K562 (cell line): ENCODE measurements around the gene GALNT18. TPM values are rescaled to one million over a fixed set of nuclear protein-coding genes. Genes with fewer than 3 reads are reported as not detected.

Experiments used
- ATAC-seq: fragments of 200-7000 bp; cut with Tn5 transposase; 3 replicates; pipeline ENCODE4 v1.9.1; 2020; ENCODE audit warnings: moderate library complexity
- BruUV-seq: library from RNA; stranded (reverse); fragments of 400-500 nt; replicated peaks from 2 replicates; lab custom pipeline; 2021; lab: Mats Ljungman, UMichigan
- CTCF ChIA-PET: fragments of 300-600 bp; formaldehyde crosslinking; extraction: SDS; loops from one replicate; lab custom pipeline; 2021; ENCODE audit warnings: low intra/inter-chr PET ratio; lab: Yijun Ruan, JAX
- POLR2A ChIA-PET: fragments of 300-600, 350-650 bp; sonication (Branson Sonifier 250); formaldehyde crosslinking; extraction: SDS; loops from one replicate; lab custom pipeline; 2021; ENCODE audit warnings: antibody characterized with exemption, inconsistent platforms; lab: Yijun Ruan, JAX
- DNase-seq, 4 experiments: peaks; one replicate each; pipeline versions ENCODE4 v3.0.0 to v3.0.0-alpha.2; 2011 to 2018; ENCODE audit warnings: low spot score in 3 of 4, mixed read lengths in 3 of 4; ENCODE audit errors: extremely low read depth in 1 of 4
- FAIRE-seq: peaks from 2 replicates; lab custom pipeline; 2011; peaks lifted over from hg19 to GRCh38; lab: Jason Lieb, UNC
- H2AFZ ChIP-seq: 2 replicates; pipeline ENCODE4 v1.6.0; 2011; ENCODE audit warnings: low read depth, low read length, control low read depth, inconsistent platforms
- H3K27ac ChIP-seq: fragments of 200-600 bp; 3 replicates; pipeline ENCODE4 v1.8.0; 2011; ENCODE audit warnings: low read depth, mild to moderate bottlenecking, control low read depth, inconsistent platforms, low read length, moderate library complexity, mixed read lengths; ENCODE audit errors: extremely low read depth
- H3K27me3 ChIP-seq, 2 experiments: fragments of 300-600 bp in 1 of 2; 2 replicates in 1 of 2; 3 replicates in 1 of 2; pipeline versions ENCODE4 v1.6.0 to v1.8.0; 2011; ENCODE audit warnings: inconsistent platforms in 2 of 2, low read length in 2 of 2, mild to moderate bottlenecking in 1 of 2, mixed read lengths in 1 of 2, moderate library complexity in 1 of 2; ENCODE audit not compliant: control insufficient read depth in 2 of 2, insufficient read depth in 2 of 2
- H3K36me3 ChIP-seq: fragments of 300-600 bp; 3 replicates; pipeline ENCODE4 v1.8.0; 2011; ENCODE audit warnings: mild to moderate bottlenecking, low read length, inconsistent platforms; ENCODE audit not compliant: control insufficient read depth, insufficient read depth
- H3K4me1 ChIP-seq, 2 experiments: fragments of 200-600 bp in 1 of 2; replicated peaks in 1 of 2; 2 replicates in 1 of 2; 3 replicates in 1 of 2; pipeline versions ENCODE4 v1.5.1 to v1.8.0; 2011; ENCODE audit warnings: inconsistent platforms in 2 of 2, low read length in 2 of 2, mild to moderate bottlenecking in 1 of 2, mixed read lengths in 1 of 2, moderate library complexity in 1 of 2; ENCODE audit not compliant: control insufficient read depth in 2 of 2, insufficient read depth in 2 of 2
- H3K4me2 ChIP-seq: 2 replicates; pipeline ENCODE4 v1.6.1; 2011; ENCODE audit warnings: low read length, control low read depth, inconsistent platforms, mixed read lengths; ENCODE audit not compliant: insufficient read depth
- H3K4me3 ChIP-seq: fragments of 200-600 bp; sonication (generic), shearing (Covaris generic); 2 replicates; pipeline ENCODE4 v1.5.1; 2016; ENCODE audit warnings: control low read depth, inconsistent platforms
- H3K79me2 ChIP-seq: fragments of 200-600 bp; 3 replicates; pipeline ENCODE4 v1.8.0; 2011; ENCODE audit warnings: low read length, inconsistent platforms; ENCODE audit not compliant: control insufficient read depth, insufficient read depth
- H3K9ac ChIP-seq, 2 experiments: 2 replicates each; pipeline versions ENCODE4 v1.6.0 to v1.6.1; 2011; ENCODE audit warnings: low read depth in 2 of 2, low read length in 2 of 2, control low read depth in 1 of 2, inconsistent platforms in 1 of 2, mild to moderate bottlenecking in 1 of 2, mixed read lengths in 1 of 2; ENCODE audit not compliant: insufficient read depth in 1 of 2
- H3K9me1 ChIP-seq: one replicate; pipeline ENCODE4 v1.6.0; 2011; ENCODE audit warnings: inconsistent platforms, mild to moderate bottlenecking, low read length, moderate library complexity; ENCODE audit not compliant: control insufficient read depth, insufficient read depth
- H3K9me3 ChIP-seq: replicated peaks from 2 replicates; pipeline ENCODE4 v1.5.1; 2011; ENCODE audit warnings: low read depth, low read length, inconsistent platforms; ENCODE audit not compliant: control insufficient read depth, insufficient read depth
- H4K20me1 ChIP-seq: replicated peaks from 2 replicates; pipeline ENCODE4 v1.6.1; 2011; ENCODE audit warnings: low read length, inconsistent platforms, mixed read lengths; ENCODE audit not compliant: control insufficient read depth, insufficient read depth
- ATF4 ChIP-seq: fragments of 450-650 bp; formaldehyde crosslinking; IDR thresholded peaks from 2 replicates; pipeline ENCODE4 v1.4.0; 2022; ENCODE audit warnings: mild to moderate bottlenecking, moderate library complexity
- CBX1 ChIP-seq: sonication (generic); IDR thresholded peaks from 2 replicates; pipeline ENCODE4 v1.6.1; 2016; ENCODE audit warnings: antibody characterized with exemption, low read depth, mild to moderate bottlenecking
- CEBPZ ChIP-seq: fragments of 150-350 bp; IDR thresholded peaks from 2 replicates; pipeline ENCODE4 v1.6.1; 2014; ENCODE audit warnings: low read depth, mild to moderate bottlenecking, low read length, borderline replicate concordance
- ELK3 ChIP-seq: fragments of 450-650 bp; formaldehyde crosslinking; IDR thresholded peaks from 2 replicates; pipeline ENCODE4 v1.4.0; 2020; ENCODE audit warnings: mild to moderate bottlenecking
- ETV1 ChIP-seq: fragments of 450-650 bp; conservative IDR thresholded peaks from 2 replicates; pipeline ENCODE4 v1.6.1; 2016; ENCODE audit warnings: missing genetic modification characterization, control low read depth, low read depth, missing compliant biosample characterization
- MTA3 ChIP-seq: fragments of 450-650 bp; formaldehyde crosslinking; IDR thresholded peaks from 2 replicates; pipeline ENCODE4 v1.6.1; 2017; ENCODE audit warnings: mild to moderate bottlenecking, borderline replicate concordance
- MYBL2 ChIP-seq, 2 experiments: fragments of 450-650 bp in 1 of 2; sonication (generic) in 1 of 2; formaldehyde crosslinking in 1 of 2; IDR thresholded peaks; 2 replicates each; pipeline versions ENCODE4 v1.6.1 to v1.8.1; 2017 to 2022; ENCODE audit warnings: borderline replicate concordance in 1 of 2, inconsistent platforms in 1 of 2, low read depth in 1 of 2, mild to moderate bottlenecking in 1 of 2, missing genetic modification reagents in 1 of 2, moderate library complexity in 1 of 2
- NBN ChIP-seq: fragments of 450-650 bp; IDR thresholded peaks from 2 replicates; pipeline ENCODE4 v1.6.1; 2016; ENCODE audit warnings: low read depth, mild to moderate bottlenecking
- SMARCC2 ChIP-seq: fragments of 450-650 bp; IDR thresholded peaks from 2 replicates; pipeline ENCODE4 v1.6.1; 2017; ENCODE audit warnings: antibody characterized with exemption, moderate library complexity, mild to moderate bottlenecking, low read depth
- TRIM28 ChIP-seq: fragments of 450-650 bp; IDR thresholded peaks from 2 replicates; pipeline ENCODE4 v1.6.1; 2017
- ZC3H8 ChIP-seq: fragments of 450-650 bp; IDR thresholded peaks from 2 replicates; pipeline ENCODE4 v1.6.1; 2017
- ZNF282 ChIP-seq: sonication (generic); formaldehyde crosslinking; IDR thresholded peaks from 2 replicates; pipeline ENCODE4 v1.8.1; 2023; ENCODE audit warnings: missing genetic modification reagents
- in situ Hi-C: fragments of 300-500 bp; cut with MboI; formaldehyde crosslinking; loops from 4 replicates; pipeline ENCODE4 v1.15.0; 2018; ENCODE audit warnings: inconsistent platforms, mixed read lengths
- intact Hi-C: fragments of 100-400 bp; cut with micrococcal nuclease; formaldehyde crosslinking; loops from 2 replicates; pipeline ENCODE4 v1.14.2; 2022
- polyA plus RNA-seq, 8 experiments: library from polyadenylated mRNA; depleted of rRNA in 4 of 8; stranded (reverse) in 5 of 8; unstranded in 3 of 8; fragments of >200 nt; fragmentation: Nextera tagmentation in 2 of 8; fragmentation: Illumina TruSeq in 1 of 8; extraction: Ambion mirVana in 2 of 8; extraction: Trizol in 1 of 8; gene quantifications; 2 replicates each; pipeline versions ENCODE4 v1.2.1 to v1.2.3, GENCODE V29; 2011 to 2014; ENCODE audit warnings: inconsistent platforms in 1 of 8, missing spikeins in 1 of 8
- total RNA-seq, 7 experiments: library from RNA; depleted of rRNA in 6 of 7; stranded (reverse); fragments of >200 nt in 6 of 7; fragmentation: Illumina TruSeq in 2 of 7; extraction: Trizol in 2 of 7; gene quantifications; 2 replicates each; pipeline versions ENCODE4 v1.2.1 to v1.2.3, GENCODE V29; 2011 to 2021; ENCODE audit warnings: low replicate concordance in 1 of 7

GALNT18 gene
- total and polyA plus RNA-seq, 9 of the 15 experiments (the other 6 are each of a cell fraction or from before 2014, with no cell fraction given), result not detected

- H3K9me3 ChIP-seq, result no peaks in the 10 kb centered on the region
- FAIRE-seq, result no peak
- ATAC-seq, result no peak
- no peak overlapping the region for H3K27ac ChIP-seq
- no peak overlapping the region for H2AFZ ChIP-seq
- no peaks in the 10 kb centered on the region for H3K9me1 ChIP-seq
- no peaks in the 10 kb centered on the region for H3K36me3 ChIP-seq
- CTCF ChIA-PET, result no interaction called here
- no peaks in the 10 kb centered on the region for H3K4me1 ChIP-seq
- in situ Hi-C loops (no loop called here), intact Hi-C loops (no loop called here)
- no peak overlapping the region for H3K4me3 ChIP-seq
- H3K79me2 ChIP-seq, result no peaks in the 10 kb centered on the region
- no peak overlapping the region for H3K9ac ChIP-seq
- H3K27me3 ChIP-seq, result peaks cover 0 to 8% of the 10 kb centered on the region in 2 experiments; a peak in 1 of 5 replicates
- H4K20me1 ChIP-seq, result no peaks in the 10 kb centered on the region
- POLR2A ChIA-PET, result no interaction called here
- TF ChIP-seq TRIM28 (no peak), SMARCC2 (no peak), MYBL2 (IDR thresholded peaks at IDR 0.05; ENCODE audit: low read depth) (no peak), MYBL2 (CRISPR knock-in tag; IDR thresholded peaks at IDR 0.05; ENCODE audit: borderline replicate concordance) (no peak), ZNF282 (CRISPR knock-in tag) (no peak), ZC3H8 (no peak)
- TF ChIP-seq, all 486 proteins: peak for 0
- BruUV-seq, result no TSS peak
- no peak for DNase-seq
- H3K4me2 ChIP-seq, result no peak overlapping the region
Measured at GRCh38 chr11:11505190-11505589, 116.6 kb downstream of the GALNT18 start.

- intact Hi-C loops (no loop called here), in situ Hi-C loops (no loop called here)
- ChIA-PET CTCF (no interaction called here), POLR2A (interaction anchor here (0.7 kb wide), 1 partner anchor 71 kb away, joined by 3 read pairs; no protein-coding TSS in a partner anchor)
- Histone ChIP-seq H3K4me3 (no peak overlapping the region), H2AFZ (no peak overlapping the region), H4K20me1 (no peaks in the 10 kb centered on the region), H3K27me3 (peaks cover 0 to 8% of the 10 kb centered on the region in 2 experiments; a peak in 1 of 5 replicates), H3K9me3 (no peaks in the 10 kb centered on the region), H3K36me3 (no peaks in the 10 kb centered on the region), H3K9ac (no peak overlapping the region), H3K79me2 (no peaks in the 10 kb centered on the region), H3K4me2 (no peak overlapping the region), H3K4me1 (no peaks in the 10 kb centered on the region), H3K27ac (no peak overlapping the region), H3K9me1 (no peaks in the 10 kb centered on the region)
- BruUV-seq, result no TSS peak
- no peak for ATAC-seq
- no peak for FAIRE-seq
- TF ChIP-seq CBX1 (no peak), ETV1 (no peak), CEBPZ (no peak), MTA3 (no peak), NBN (no peak), ATF4 (CRISPR knock-in tag) (no peak), ELK3 (CRISPR knock-in tag) (no peak)
- TF ChIP-seq, all 486 proteins: peak for 0
- no peak for DNase-seq
Measured at GRCh38 chr11:11504071-11504470, 117.7 kb downstream of the GALNT18 start.
